HepG2 (cell line): Measurements from ENCODE around the gene TRERF1. TPM values are rescaled to one million over a fixed set of nuclear protein-coding genes. Genes with fewer than 3 reads are reported as not detected.

Experiments used
- HDAC1 ChIP-seq: sonication (generic); formaldehyde crosslinking; IDR thresholded peaks from 2 replicates; pipeline ENCODE4 v1.5.1; 2020; ENCODE audit warnings: mild to moderate bottlenecking, missing genetic modification reagents
- HDAC2 ChIP-seq: sonication (generic); formaldehyde crosslinking; IDR thresholded peaks from 2 replicates; pipeline ENCODE4 v1.4.0; 2020; ENCODE audit warnings: missing genetic modification reagents
- MIER3 ChIP-seq: IDR thresholded peaks from 2 replicates; pipeline ENCODE4 v1.6.1; 2016; ENCODE audit warnings: missing compliant biosample characterization, borderline replicate concordance
- ZFY ChIP-seq: sonication (generic); formaldehyde crosslinking; IDR thresholded peaks from 2 replicates; pipeline ENCODE4 v1.4.0; 2020; ENCODE audit warnings: missing genetic modification reagents
- ZIK1 ChIP-seq: sonication (generic); formaldehyde crosslinking; IDR thresholded peaks from 2 replicates; pipeline ENCODE4 v1.5.0; 2020; ENCODE audit warnings: mild to moderate bottlenecking, low read depth, missing genetic modification reagents, borderline replicate concordance
- ZNF547 ChIP-seq: sonication (generic); formaldehyde crosslinking; IDR thresholded peaks from 2 replicates; pipeline ENCODE4 v1.5.1; 2020; ENCODE audit warnings: mild to moderate bottlenecking, missing genetic modification reagents
- ZNF619 ChIP-seq: sonication (generic); formaldehyde crosslinking; IDR thresholded peaks from 2 replicates; pipeline ENCODE4 v1.4.0; 2020; ENCODE audit warnings: mild to moderate bottlenecking, missing genetic modification reagents
- polyA plus RNA-seq, 8 experiments: library from polyadenylated mRNA; depleted of rRNA in 3 of 8; stranded (reverse) in 7 of 8; unstranded in 1 of 8; fragments of >200 nt; fragmentation: Illumina TruSeq in 4 of 8; extraction: Trizol in 4 of 8; gene quantifications; 2 replicates each; pipeline versions ENCODE4 v1.2.1 to v1.2.3, GENCODE V29; 2011 to 2016; ENCODE audit warnings: low read depth in 4 of 8, missing spikeins in 1 of 8, mixed read lengths in 1 of 8; ENCODE audit not compliant: insufficient read depth in 1 of 8
- total RNA-seq, 5 experiments: library from RNA; depleted of rRNA; stranded (reverse); fragments of >200 nt; fragmentation: Illumina TruSeq; extraction: Trizol; gene quantifications; 2 replicates each; pipeline ENCODE4 v1.2.3, GENCODE V29; 2016; ENCODE audit warnings: low read depth in 1 of 5
- TF ChIP-seq, protein P1 (sequence below), 2 experiments: fragments of 450-650 bp in 1 of 2; sonication (generic) in 1 of 2; formaldehyde crosslinking in 1 of 2; IDR thresholded peaks; 2 replicates each; pipeline versions ENCODE4 v1.6.1 to v1.8.0; 2016 to 2022; ENCODE audit warnings: antibody characterized with exemption in 1 of 2, mild to moderate bottlenecking in 1 of 2, missing genetic modification reagents in 1 of 2
- TF ChIP-seq, protein P2 (sequence below): sonication (generic); formaldehyde crosslinking; IDR thresholded peaks from 2 replicates; pipeline ENCODE4 v1.8.0; 2022; ENCODE audit warnings: missing genetic modification reagents, mild to moderate bottlenecking, moderate library complexity, borderline replicate concordance
- TF ChIP-seq, protein P3 (sequence below): sonication (generic); formaldehyde crosslinking; IDR thresholded peaks from 2 replicates; pipeline ENCODE4 v1.5.0; 2020; ENCODE audit warnings: mild to moderate bottlenecking, missing genetic modification reagents
- TF ChIP-seq, protein P4 (sequence below): sonication (generic); formaldehyde crosslinking; IDR thresholded peaks from 2 replicates; pipeline ENCODE4 v1.8.1; 2023; ENCODE audit warnings: missing genetic modification reagents, mild to moderate bottlenecking, borderline replicate concordance
- TF ChIP-seq, protein P5 (sequence below): sonication (generic); formaldehyde crosslinking; IDR thresholded peaks from 2 replicates; pipeline ENCODE4 v1.8.0; 2022; ENCODE audit warnings: mild to moderate bottlenecking, missing genetic modification reagents, moderate library complexity

TRERF1 gene
- total and polyA plus RNA-seq, 2 of the 13 experiments (the other 11 are each of a cell fraction or from before 2014, with no cell fraction given), result 0.02 TPM; not detected in 1

DNA sequence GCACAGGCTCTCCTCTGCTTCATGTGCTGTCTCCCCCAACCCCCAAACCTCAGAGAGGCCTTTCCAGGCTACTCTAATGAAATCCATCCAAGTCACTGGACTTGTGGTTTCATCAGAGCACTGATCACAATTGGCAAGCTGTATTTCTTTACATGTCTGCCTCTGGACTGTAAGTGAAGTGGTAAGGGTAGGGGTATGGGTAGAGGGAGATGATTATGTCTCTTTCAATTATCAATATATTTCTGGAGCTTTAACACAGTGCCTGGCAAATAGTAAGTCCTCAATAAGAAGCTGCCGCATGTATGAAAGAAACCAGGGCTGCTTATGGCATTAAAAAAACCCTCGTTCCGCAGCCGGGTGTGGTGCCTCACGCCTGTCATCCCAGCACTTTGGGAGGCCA, 5.4 kb downstream of the TRERF1 start (continued):
- TF ChIP-seq, protein P1, sequence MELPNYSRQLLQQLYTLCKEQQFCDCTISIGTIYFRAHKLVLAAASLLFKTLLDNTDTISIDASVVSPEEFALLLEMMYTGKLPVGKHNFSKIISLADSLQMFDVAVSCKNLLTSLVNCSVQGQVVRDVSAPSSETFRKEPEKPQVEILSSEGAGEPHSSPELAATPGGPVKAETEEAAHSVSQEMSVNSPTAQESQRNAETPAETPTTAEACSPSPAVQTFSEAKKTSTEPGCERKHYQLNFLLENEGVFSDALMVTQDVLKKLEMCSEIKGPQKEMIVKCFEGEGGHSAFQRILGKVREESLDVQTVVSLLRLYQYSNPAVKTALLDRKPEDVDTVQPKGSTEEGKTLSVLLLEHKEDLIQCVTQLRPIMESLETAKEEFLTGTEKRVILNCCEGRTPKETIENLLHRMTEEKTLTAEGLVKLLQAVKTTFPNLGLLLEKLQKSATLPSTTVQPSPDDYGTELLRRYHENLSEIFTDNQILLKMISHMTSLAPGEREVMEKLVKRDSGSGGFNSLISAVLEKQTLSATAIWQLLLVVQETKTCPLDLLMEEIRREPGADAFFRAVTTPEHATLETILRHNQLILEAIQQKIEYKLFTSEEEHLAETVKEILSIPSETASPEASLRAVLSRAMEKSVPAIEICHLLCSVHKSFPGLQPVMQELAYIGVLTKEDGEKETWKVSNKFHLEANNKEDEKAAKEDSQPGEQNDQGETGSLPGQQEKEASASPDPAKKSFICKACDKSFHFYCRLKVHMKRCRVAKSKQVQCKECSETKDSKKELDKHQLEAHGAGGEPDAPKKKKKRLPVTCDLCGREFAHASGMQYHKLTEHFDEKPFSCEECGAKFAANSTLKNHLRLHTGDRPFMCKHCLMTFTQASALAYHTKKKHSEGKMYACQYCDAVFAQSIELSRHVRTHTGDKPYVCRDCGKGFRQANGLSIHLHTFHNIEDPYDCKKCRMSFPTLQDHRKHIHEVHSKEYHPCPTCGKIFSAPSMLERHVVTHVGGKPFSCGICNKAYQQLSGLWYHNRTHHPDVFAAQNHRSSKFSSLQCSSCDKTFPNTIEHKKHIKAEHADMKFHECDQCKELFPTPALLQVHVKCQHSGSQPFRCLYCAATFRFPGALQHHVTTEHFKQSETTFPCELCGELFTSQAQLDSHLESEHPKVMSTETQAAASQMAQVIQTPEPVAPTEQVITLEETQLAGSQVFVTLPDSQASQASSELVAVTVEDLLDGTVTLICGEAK (IDR thresholded peaks at IDR 0.05), result no peak
- TF ChIP-seq, protein P1 (CRISPR knock-in tag; IDR thresholded peaks at IDR 0.05), result no peak
- TF ChIP-seq MIER3 (no peak), ZIK1 (CRISPR knock-in tag) (no peak), HDAC1 (no peak), HDAC2 (no peak), ZNF547 (CRISPR knock-in tag) (no peak), ZNF619 (CRISPR knock-in tag) (no peak), ZFY (CRISPR knock-in tag) (no peak)
- TF ChIP-seq, protein P2, sequence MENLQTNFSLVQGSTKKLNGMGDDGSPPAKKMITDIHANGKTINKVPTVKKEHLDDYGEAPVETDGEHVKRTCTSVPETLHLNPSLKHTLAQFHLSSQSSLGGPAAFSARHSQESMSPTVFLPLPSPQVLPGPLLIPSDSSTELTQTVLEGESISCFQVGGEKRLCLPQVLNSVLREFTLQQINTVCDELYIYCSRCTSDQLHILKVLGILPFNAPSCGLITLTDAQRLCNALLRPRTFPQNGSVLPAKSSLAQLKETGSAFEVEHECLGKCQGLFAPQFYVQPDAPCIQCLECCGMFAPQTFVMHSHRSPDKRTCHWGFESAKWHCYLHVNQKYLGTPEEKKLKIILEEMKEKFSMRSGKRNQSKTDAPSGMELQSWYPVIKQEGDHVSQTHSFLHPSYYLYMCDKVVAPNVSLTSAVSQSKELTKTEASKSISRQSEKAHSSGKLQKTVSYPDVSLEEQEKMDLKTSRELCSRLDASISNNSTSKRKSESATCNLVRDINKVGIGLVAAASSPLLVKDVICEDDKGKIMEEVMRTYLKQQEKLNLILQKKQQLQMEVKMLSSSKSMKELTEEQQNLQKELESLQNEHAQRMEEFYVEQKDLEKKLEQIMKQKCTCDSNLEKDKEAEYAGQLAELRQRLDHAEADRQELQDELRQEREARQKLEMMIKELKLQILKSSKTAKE (CRISPR knock-in tag), result no peak
- TF ChIP-seq, protein P3, sequence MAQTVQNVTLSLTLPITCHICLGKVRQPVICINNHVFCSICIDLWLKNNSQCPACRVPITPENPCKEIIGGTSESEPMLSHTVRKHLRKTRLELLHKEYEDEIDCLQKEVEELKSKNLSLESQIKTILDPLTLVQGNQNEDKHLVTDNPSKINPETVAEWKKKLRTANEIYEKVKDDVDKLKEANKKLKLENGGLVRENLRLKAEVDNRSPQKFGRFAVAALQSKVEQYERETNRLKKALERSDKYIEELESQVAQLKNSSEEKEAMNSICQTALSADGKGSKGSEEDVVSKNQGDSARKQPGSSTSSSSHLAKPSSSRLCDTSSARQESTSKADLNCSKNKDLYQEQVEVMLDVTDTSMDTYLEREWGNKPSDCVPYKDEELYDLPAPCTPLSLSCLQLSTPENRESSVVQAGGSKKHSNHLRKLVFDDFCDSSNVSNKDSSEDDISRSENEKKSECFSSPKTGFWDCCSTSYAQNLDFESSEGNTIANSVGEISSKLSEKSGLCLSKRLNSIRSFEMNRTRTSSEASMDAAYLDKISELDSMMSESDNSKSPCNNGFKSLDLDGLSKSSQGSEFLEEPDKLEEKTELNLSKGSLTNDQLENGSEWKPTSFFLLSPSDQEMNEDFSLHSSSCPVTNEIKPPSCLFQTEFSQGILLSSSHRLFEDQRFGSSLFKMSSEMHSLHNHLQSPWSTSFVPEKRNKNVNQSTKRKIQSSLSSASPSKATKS (CRISPR knock-in tag), result no peak
- TF ChIP-seq, protein P4, sequence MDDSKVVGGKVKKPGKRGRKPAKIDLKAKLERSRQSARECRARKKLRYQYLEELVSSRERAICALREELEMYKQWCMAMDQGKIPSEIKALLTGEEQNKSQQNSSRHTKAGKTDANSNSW, result no peak
- TF ChIP-seq, protein P5, sequence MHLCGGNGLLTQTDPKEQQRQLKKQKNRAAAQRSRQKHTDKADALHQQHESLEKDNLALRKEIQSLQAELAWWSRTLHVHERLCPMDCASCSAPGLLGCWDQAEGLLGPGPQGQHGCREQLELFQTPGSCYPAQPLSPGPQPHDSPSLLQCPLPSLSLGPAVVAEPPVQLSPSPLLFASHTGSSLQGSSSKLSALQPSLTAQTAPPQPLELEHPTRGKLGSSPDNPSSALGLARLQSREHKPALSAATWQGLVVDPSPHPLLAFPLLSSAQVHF (CRISPR knock-in tag), result no peak
